Melanocyte of skin (primary cell): ENCODE measurements around the gene RPL23. TPM values are rescaled to one million over a fixed set of nuclear protein-coding genes. Genes with fewer than 3 reads are reported as not detected.

Experiments used
- small RNA-seq, 2 donors: library from RNA; depleted of rRNA; stranded (forward); fragments of <200 nt; gene quantifications; one replicate each; pipeline ENCODE3, GENCODE V24; 2012
- total RNA-seq, 2 donors: library from RNA; depleted of rRNA; stranded (reverse); fragments of >200 nt; gene quantifications; 2 replicates each; pipeline ENCODE4 v1.2.3, GENCODE V29; 2012

Gene RPL23
- total RNA-seq = 100 to 1,000 TPM; 429 to 846 TPM

DNA sequence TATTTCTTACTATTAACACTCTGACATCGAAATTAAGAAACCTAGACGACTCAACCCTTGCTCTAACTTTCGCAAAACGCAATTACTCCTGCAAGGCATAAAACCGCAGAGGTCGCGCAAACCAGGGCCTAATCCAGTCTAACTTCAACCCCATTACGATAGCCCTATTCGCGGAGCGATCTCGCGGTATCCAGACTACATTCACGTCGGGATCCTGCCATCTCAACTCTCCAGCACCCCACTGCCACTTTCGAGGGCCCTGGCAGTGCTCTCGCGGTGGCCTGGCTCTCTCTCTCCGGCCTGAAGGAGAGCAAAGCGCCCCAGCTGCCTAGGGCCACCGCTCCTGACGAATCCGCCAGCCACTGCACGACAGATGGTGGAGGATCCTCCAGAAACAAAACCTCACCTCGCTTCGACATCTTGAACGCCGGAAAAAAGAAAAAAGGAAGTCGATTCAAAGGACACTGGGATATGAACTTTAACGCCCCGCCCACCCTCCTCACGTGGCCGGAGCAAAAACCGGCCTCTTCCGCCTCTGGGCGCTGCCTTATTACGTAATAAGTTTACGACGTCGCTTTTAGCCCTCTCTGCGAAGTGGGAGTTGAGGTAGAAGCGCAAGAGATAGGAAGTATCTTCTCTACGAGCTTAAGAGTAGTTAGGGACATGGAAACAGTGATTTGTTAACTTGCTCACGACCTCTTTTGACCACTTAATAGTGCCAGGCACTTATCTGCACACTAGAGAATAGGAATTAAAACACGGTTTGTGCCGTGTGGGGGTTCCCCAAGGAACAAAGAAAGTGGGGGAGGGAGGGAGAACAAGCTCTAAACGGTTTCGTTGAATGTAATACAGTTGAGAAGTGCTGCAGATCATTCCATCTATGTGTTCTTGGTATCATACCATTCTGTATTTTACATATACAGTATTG lies at the start of gene RPL23:
Gene RPL23, minus strand, starts transcription at position 430 of the 928 bp plus-strand sequence. Its CDS starts 11 bp downstream, at position 419.

DNA sequence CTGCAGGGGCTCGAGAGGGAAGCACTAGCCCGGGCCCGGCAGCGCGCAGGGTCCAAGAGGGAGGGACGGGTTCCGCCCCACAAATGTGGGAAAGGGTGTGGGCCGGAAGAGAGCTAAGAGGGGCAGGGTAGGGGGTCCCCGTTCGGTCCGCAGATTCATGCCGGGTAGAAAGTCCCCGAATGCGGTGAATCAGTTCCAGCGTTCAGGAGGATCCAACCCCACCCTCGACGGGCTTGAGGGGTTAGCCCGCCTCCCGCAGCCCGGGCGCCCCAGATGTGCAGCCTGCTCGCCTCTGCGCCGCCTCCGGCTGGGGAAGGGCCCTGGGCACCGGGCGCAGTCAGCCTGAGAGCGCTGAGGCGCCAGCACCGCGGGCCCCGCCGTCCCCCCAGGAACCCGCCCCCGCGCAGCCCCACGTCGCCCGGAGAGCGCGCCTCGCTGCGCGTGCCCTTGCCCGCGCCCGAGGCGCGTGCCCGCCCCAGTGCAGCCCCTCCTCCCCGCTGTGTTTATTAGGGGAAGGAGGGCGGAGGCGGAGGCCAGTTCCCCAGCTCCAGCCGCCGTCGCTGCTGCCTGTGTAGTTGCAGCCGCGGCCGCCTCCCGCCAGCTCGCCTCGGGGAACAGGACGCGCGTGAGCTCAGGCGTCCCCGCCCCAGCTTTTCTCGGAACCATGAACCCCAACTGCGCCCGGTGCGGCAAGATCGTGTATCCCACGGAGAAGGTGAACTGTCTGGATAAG lies 16.2 kb upstream of the RPL23 start, which contains the start of gene LASP1:
Gene LASP1, plus strand, starts transcription at position 533 of the 733 bp plus-strand sequence. Its CDS starts 132 bp downstream, at position 665.

DNA sequence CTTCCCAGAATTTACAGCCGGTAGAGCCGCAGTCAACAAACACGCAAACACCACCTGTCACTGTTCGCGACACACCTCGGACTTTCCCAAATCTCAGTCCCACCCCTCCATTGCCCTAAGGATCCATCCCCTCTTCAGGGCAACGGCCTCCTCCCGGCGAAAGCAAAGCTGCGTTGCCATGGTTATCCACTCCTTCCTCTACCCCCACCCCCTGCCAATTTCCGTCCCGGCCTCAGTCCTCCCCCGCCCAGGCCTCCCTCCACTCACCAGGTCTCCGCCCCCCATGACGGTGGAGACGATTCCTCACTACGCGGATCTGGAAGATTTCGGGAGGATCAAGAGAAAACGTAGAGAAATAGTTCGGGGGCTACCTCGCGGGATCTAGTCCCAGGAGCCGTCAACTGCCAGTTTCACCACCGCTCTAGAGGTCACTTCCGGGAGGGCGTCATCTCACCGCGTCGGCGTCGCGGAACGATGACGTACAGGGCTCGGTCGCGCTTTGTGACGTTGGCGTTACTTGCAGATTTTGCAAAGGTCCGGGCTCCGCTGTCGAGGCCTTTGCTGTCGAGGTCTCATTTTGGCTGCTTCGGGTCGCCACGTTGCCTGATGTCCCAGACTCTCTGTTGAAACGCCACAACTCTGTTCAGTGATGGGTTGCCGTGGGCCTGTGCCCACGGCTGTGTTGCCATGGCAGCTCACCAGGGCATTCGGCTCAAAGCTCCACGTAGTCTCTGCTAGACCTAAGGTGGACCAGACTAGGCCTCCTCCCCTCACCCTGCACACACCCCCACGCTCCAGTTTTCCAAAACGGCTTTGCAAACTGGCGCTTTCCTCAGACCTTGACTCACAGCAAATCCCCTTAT lies 28.4 kb downstream of the RPL23 start, which contains the start of gene CWC25:
Gene CWC25, minus strand, starts transcription at position 423 of the 863 bp plus-strand sequence. Its CDS starts 138 bp downstream, at position 285.

DNA sequence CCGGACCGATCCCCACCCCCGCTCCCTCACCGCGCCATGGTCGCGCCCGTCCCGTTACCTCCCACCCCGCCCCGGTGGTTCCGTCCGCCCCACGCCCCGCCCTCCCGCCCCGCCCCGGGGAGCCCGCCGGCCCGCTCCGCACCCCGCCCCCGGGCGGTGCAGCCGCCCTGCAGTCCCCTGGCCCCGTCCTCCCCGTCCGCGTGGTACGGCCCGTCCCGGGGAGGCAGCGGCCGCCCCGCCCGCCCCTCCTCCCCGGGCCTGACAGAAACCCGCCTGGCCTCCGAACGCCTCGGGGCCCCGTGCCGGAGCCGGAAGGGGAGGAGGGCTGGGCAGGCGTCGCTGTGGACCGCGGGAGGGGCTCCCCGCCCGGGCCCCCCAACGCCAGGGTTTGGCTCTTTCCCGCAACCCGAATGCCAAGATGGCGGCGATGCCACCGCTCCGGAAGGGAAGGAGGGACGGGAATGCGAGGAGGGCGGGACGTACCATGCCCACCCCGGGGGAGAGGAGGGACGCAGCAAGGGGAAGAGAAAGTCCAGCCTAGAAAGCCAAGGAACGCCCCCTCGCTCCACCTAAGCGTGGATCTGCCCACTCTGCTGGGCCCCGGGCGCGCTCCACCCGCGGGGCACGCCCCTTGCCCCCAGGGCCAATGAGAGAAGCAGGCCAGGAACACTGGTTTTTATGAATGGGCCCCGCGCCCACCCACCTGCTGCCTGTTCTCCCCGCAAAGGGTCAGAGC lies 53.9 kb downstream of the RPL23 start, which contains the start of gene PIP4K2B:
Gene PIP4K2B, minus strand, starts transcription at position 56 of the 736 bp plus-strand sequence. CDS start 132 bp downstream, outside the sequence.

Small RNA genes lying within 50 kb of the gene (small RNA-seq; reads per million reads assigned to genes)
- gene MIR4727 (0 reads per million in 2 donors), gene SNORA21 (0 reads per million in 2 donors), gene SNORA21B (0 reads per million in 2 donors)

Other genes with a start within 250 kb of the RPL23 start
- under 1 TPM; under 0.01 TPM for gene SRCIN1, start 247.8 kb downstream of the RPL23 start, total RNA-seq
- gene EPOP, start 178.8 kb downstream of the RPL23 start, total RNA-seq = under 1 TPM; 0.67 to 0.69 TPM
- 10 to 100 TPM; 15.0 to 22.4 TPM for gene MLLT6, start 148.4 kb downstream of the RPL23 start, total RNA-seq
- 1 to 10 TPM; 3.8 to 4.0 TPM for gene CISD3, start 123.4 kb downstream of the RPL23 start, total RNA-seq
- gene PCGF2, start 105.4 kb downstream of the RPL23 start, total RNA-seq = 1 to 10 TPM; 2.8 to 3.0 TPM
- gene PSMB3, start 101.0 kb downstream of the RPL23 start, total RNA-seq = 100 to 1,000 TPM; 395 to 474 TPM
- gene PIP4K2B, start 54.2 kb downstream of the RPL23 start, total RNA-seq = 100 to 1,000 TPM in 1 of 2 donors, 10 to 100 TPM in 1; 86.9 to 115 TPM
- gene CWC25, start 28.4 kb downstream of the RPL23 start, total RNA-seq = 1 to 10 TPM; 5.5 to 7.7 TPM
- gene LASP1, start 16.3 kb upstream of the RPL23 start, total RNA-seq = 100 to 1,000 TPM in 1 of 2 donors, 10 to 100 TPM in 1; 78.8 to 106 TPM
- gene FBXO47, start 113.7 kb upstream of the RPL23 start, total RNA-seq = under 1 TPM in 1 of 2 donors, not detected in 1; under 0.01 TPM